NT2/D1 (cell line): Measurements from ENCODE around the gene SWSAP1.

ENCODE experiments used
- YY1 ChIP-seq: IDR thresholded peaks from 2 replicates; pipeline ENCODE4 v1.6.1; 2011; ENCODE audit not compliant: insufficient read length, insufficient read depth
- ZNF274 ChIP-seq: IDR thresholded peaks from 2 replicates; pipeline ENCODE4 v1.6.1; 2011; ENCODE audit warnings: mild to moderate bottlenecking, low read depth, low read length

DNA sequence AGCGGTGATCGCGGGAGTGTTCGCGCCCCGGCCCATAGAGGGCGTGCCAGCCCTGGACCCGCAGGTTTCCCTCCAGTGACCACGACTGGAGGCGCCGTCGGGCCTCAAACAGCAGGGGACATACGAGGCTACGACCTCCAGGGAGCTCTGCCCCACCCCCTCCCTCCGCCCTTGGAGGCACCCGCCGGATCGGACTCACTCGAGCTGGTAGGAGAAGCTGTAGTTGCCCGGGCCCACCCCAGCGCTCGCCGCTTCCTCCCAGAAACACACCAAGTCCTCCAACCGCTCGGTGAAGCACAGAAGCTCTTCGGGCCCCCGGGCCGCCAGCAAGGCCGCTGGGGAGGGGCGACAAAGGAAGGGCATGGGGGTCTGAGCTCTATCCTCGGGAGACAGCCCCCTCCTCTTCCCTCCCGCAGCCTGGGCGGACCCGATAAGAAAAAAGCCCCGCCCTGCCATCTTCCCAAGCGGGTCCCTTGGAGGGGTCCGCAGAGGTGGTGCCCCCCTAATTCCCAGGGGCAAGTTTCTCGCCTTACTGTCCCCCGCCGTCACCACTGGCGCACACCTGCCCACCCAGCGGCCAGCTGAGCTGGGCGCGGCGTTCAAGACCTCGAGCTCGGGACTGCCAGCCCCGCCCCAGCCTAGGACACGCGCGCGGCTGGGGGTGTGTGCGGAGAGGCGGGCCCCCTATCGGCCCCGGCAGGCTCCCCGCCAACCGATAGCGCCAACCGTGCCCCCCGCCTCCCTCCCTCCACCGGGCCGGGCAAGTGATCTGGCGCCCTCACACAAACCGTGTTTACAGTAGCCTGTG is 8.6 kb downstream of the SWSAP1 start:
- TF ChIP-seq YY1, result no peak
- TF ChIP-seq ZNF274, result no peak
